GM18951 (cell line): ENCODE measurements around the gene SYNJ2.

Experiments
- POLR2A ChIP-seq: IDR thresholded peaks from 4 replicates; pipeline ENCODE4 v1.6.1; 2011; ENCODE audit warnings: mild to moderate bottlenecking; ENCODE audit not compliant: insufficient read length, insufficient read depth; ENCODE audit errors: extremely low read depth
- in situ Hi-C: fragments of 300-500 bp; cut with MboI; formaldehyde crosslinking; loops from one replicate; pipeline ENCODE4 v1.12.0; 2022; ENCODE audit warnings: low sequenced_read_pairs, mixed read lengths, inconsistent platforms; ENCODE audit not compliant: unreplicated experiment

The SYNJ2 gene

DNA sequence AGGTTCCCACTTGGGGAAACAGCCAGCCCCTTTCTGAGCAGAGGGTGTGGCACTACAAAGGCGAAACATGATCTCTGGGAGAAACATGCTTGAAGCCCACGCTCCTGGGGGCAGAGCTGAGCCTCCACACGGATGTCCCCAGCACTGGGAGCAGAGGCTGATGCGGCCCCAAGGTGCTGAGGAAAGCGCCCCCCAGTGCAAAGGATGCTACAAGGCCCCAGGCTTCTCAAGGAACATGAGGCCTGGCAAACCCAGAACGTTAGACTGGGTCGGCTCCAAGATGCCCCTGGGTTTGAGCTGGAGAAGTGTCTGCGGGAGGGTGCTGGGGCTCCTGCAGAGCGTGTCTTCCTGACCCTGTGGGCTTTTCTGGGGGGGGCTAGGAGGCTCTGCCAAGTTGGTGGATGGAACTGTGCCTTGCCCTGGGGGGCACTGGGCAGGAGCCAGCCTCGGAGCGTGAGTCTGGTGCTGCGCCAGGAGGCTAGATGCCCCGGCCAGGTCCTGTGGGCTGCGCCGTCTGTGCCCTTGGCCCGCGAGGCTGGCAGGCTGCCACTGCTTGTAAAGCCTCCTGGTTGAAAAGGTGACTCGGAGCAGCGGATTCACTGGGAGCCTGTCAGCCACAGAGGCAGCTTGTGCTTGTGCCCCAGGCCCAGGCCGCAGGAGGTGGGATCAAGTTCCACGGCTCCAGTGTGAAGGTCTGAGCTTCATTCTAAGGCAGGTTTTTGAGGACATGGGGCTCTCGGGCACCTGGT, 8.1 kb downstream of the SYNJ2 start:
- in situ Hi-C loops: no loop called here
- TF ChIP-seq POLR2A: no peak

DNA sequence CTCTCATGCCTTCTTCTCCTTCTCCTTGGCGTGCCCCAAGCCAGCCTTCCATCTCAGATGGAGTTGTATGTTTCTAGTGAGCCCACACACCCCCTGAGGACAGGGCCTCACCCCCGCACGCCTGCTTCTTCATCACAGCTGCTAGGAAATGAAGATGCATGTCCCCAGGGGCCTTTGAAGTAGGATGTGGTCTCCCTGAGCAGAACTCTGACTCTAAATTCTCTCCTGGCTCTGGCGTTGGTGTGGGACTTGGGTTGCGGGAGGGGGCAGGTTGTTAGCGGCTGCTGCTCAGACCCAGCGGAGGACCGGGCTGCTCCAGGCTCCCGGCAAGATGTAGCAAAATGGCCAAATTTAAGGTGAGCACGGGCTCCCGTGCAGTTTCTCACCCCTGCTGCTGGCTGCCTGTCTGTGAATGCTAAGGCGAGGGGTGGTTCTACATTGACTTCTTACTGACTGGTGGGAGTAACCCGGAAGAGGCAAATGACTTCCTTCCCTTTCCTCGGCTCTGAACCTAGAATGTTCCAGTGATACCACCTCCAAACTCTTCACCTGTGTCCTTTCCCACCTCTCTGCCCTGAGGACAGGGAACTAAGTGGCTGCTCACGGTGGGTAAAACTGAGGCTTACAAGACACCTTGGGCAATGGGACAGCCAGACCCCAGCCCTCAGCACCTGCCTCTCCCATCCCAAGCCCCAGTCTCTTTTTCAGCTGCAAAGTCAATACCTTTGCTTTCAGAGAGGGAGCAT, 8.8 kb downstream of the SYNJ2 start:
- in situ Hi-C loops: no loop called here

DNA sequence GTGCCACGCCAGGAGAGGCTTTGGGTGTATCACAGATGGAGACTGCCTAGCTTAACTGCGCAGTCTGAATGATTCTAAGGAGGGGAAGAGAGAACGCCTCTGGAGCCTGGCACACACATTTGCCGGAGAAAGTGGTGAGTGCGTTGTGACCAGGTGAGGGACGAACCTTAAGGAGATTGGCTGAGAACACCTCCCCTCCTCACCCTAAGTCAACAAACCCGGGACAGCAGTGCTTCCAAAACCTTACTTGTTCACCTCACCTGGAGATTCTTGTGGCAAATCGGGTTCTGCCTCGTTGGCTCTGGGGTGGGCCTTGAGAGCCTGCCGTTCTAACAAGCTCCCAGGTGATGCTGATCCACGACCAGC, 9.4 kb downstream of the SYNJ2 start:
- in situ Hi-C loops: no loop called here
- no peak for TF ChIP-seq POLR2A

More for the DNA sequence above, 8.8 kb downstream of the SYNJ2 start:
- TF ChIP-seq POLR2A: no peak

DNA sequence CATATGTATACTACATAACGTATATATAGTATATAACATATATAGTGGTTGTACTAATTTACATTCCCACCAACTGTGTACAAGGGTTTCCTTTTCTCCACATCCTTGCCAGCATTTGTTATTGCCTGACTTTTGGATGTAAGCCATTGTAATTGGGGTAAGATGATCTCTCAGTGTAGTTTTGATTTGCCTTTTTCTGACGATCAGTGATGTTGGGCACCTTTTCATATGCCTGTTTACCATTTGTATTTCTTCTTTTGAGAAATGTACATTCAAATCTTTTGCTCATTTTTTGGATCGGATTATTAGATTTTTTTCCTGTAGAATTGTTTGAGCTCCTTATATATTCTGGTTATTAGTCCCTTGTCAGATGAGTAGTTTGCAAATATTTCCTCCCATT, 11.4 kb downstream of the SYNJ2 start:
- in situ Hi-C loops: no loop called here
- TF ChIP-seq POLR2A: no peak

DNA sequence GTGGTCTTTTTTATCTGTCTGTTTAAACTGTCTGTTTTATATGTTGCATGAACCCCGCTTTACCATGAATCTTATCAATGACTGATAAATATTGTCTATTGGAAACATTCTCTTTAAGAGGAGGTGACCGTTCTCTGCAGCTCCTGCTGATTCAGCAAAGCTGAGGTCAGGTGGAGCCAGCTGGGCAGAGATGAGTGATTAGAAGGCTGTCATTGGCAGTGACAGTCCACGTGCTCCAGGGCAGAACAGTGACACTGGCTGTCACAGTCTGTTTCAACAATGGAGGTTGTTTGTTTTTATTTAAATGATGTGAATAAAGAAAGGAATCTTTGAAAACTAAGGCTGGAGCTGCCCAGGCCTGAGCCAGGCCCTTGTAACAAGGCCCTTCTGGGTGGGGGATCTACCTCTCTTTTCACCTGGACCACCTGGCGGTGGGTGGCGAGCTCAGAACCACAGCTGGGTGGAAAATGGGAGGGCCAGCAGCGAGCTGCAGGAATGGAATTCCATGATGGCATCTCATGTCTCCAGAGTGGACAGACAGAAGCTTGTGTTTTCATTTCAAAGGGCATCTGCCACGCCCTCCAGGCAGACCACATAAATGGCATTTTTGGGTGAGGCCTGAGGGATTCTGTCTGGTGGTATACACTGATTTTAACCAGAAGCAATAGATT, 12.6 kb downstream of the SYNJ2 start:
- in situ Hi-C loops: no loop called here
- TF ChIP-seq POLR2A: no peak

DNA sequence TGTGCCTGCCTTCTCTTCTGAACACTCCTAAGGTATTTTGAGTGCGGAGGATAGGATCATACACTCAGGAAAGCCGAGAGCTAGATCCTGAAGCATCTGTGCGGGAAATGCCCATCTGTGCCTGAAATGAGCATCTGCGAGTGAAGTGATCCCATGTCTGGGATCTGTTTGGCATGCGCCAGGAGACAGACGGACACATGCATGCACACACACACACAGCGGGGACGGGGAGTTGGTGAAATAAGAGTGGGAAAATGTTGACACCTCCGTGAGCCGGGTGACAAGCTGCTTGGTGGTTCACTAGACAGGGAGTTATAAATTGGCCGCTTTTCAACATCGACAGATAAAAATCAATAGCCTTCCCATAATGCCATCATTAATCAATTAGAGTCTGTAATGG, 13.8 kb downstream of the SYNJ2 start:
- in situ Hi-C loops: no loop called here
- TF ChIP-seq POLR2A: no peak

DNA sequence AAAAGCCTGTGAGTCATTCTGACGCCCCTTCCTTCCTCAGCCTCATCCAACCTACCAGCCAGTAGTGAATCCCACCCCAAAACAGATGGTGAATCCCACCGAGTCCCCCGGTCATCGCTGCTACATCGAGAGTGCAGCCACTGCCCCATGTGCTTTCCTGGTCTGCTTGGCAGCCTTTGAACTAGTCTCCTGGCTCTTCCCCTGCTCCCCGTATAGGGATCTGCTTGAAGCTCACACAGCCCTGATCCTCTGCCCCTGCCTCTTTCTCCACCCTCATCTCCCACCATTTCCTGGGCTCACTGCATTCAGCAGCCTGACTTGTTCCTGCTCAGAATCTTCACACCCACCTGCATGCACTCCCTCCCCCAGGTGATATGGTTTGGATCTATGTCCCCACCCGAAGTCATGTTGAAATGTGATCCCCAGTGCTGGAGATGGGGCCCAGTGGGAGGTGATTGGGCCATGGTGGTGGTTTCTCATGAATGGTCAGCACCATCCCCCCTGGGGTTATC, 14.6 kb downstream of the SYNJ2 start:
- in situ Hi-C loops: no loop called here
- no peak for TF ChIP-seq POLR2A

DNA sequence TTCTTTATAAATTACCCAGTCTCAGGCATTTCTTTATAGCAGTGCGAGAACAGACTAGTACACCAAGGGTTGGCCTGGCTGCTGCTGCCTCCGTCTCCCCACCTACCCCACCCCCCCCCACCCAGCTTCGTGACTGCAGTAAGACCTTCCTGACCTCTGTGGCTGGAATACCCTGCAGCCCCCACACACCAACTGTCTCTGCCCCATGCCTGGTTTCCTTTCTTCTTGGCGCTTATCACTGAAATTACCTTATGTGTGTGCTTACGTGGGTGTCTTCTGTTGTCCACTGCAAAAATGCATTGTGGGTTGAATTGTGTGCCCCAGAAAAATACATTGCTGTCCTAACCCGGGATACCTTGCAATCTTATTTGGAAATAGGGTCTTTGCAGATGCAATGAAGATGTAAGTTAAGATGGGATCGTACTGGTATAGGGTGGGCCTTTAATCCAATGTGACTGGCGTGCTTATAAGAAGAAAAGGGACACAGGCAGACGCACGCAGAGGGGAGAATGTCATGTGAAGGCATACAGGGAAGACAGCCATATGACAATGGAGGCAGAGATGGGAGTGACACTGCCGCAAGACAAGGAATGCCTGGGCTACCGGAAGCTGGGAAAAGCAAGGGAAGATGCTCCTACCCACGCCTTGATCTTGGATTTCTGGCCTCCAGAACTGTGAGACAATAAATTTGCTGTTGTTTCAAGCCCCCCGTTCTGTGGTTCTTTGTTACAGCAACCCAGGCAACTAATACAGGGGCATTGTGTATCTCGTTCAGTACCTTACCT, 15.4 kb downstream of the SYNJ2 start:
- no peak for TF ChIP-seq POLR2A
- in situ Hi-C loops: no loop called here

DNA sequence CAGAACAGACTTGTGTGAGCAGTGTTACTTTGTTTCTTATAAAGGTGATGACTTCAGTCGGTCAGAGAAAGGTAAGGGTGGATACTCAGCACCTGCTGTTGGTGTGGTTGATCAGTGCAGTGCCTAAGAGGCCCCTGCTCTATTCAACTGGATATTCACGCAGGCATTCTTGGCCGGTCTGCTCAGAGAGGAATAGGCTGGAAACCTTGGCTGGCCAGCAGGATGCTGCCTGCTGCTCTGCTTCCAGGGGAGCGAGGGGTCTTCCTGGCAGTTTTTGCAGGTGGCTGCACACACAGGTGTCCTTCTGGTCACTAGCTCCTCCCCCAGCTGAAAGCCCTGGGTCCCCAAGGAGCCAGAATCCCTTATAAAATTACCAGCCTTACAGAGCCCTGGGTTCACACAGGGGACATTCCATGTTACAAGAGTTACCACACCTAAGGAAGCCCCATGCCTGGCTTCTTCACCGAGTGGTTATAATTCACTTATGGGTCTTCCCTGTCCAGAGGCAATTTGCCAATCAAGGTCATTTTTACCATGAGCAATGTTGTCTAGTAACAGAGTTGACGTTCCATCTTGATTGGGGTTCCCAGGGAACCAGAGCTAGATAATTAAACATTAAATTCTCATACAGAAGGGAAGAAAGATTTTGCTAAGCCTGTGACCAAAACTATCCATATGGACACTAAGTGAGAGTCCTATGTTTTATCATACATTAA, 16.4 kb downstream of the SYNJ2 start:
- TF ChIP-seq POLR2A: no peak
- in situ Hi-C loops: no loop called here

DNA sequence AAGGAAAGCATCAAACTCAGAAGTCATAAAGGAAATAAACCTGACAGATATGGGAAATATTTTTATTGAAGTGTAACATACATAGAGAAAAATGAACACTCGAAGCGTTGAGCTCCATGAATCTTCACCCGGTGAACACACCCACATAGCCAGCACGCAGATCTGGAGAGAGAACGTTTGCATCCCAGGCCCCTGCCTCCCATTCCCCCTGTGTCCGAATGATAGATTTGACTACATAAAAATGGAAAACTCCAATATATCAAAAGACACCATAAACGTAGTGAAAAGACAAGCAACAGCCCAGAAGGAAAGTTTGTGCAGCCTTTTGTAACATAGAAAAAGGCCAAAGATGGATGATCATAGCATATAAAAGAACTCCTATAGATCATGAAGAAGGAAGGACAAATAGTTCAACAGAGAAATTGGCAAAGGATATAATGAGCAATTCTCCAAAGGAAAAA, 17.1 kb downstream of the SYNJ2 start:
- in situ Hi-C loops: no loop called here
- TF ChIP-seq POLR2A: no peak

DNA sequence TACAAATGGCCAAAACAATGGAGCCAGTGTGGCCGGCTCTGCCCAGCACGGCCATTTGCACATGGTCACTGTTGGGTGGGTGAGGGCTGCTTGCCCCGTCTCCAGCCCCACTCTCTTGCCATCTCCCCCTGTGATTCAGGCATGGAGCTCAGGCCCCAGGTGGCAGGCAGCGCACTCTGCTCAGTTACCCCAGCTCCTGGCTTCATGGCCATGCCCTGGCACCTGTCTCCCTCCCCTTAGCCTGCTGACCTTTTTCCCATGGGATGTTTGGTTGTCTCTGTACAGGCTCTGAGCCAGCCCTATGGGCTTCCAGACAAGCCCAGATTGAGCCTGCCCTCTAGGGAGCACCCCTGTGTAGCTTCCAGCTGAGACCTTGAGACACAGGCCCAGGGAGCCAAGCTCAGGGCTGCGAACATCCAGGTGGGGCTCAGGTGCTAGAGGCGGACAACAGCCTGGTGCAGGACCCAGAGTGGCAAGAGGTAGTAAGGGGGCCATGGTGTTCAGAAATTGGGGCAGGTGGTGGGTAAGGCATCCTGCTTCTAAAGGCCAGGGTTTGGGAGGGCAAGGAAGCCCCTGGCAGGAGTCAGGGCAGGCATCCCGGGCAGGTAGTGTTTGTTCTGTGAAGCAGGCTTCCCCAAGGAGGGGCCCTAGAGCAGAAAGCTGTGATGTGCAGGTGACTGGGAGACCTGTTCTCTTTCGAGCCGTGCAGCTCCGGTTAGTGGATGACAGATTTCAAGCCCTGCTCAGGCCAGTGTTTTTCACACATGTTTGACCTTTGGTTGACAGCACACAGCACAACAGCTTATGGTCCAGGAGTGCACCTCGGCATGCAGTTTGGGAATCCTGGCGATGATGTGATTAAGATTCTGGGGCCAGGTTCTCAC, 17.7 kb downstream of the SYNJ2 start:
- TF ChIP-seq POLR2A: no peak

More for the DNA sequence above, 17.7 kb downstream of the SYNJ2 start:
- in situ Hi-C loops: no loop called here
